ENCODE measurements around the gene ZNRD2.
"Not testable (repeated sequence)": the region's sequence is repeated elsewhere in the genome, so short reads cannot be mapped to it uniquely, and the experiment has no call there.

Gene ZNRD2

DNA sequence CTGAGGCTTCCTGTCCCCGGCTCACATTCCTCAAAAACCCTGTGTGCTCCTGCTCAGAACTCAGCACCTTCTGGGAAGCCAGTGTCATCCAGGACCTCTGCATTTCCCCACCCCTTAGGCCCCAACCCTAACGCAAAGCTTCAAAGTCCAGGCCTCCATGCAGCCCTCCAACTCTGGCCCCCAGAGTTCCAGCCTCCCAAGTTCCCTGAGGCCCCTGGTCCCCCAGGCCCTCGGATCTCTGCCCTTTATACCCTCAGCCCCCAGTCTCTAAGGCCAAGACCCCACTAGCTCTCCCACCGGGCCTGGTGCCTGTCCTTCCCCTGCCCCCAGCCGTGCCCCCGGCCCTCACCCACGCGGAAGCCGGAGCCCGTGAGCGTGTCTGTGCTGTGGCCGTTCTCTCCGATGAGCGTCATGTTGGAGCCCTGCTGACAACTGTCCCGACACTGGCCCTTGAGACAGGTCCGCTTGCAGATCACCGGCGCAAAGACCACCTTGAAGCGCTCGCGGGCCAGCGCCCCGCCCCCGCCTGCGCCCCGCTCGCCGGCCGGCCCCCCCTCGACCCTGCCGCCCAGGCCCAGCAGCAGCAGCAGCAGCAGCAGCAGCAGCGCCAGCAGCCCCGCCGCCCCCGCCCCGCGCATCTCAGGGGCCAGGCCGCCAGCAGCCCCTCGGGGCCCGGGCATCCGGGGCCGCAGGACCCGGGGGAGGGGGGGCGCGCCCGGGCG, 12.8 kb upstream of the ZNRD2 start:
- DNase-seq = no peak

DNA sequence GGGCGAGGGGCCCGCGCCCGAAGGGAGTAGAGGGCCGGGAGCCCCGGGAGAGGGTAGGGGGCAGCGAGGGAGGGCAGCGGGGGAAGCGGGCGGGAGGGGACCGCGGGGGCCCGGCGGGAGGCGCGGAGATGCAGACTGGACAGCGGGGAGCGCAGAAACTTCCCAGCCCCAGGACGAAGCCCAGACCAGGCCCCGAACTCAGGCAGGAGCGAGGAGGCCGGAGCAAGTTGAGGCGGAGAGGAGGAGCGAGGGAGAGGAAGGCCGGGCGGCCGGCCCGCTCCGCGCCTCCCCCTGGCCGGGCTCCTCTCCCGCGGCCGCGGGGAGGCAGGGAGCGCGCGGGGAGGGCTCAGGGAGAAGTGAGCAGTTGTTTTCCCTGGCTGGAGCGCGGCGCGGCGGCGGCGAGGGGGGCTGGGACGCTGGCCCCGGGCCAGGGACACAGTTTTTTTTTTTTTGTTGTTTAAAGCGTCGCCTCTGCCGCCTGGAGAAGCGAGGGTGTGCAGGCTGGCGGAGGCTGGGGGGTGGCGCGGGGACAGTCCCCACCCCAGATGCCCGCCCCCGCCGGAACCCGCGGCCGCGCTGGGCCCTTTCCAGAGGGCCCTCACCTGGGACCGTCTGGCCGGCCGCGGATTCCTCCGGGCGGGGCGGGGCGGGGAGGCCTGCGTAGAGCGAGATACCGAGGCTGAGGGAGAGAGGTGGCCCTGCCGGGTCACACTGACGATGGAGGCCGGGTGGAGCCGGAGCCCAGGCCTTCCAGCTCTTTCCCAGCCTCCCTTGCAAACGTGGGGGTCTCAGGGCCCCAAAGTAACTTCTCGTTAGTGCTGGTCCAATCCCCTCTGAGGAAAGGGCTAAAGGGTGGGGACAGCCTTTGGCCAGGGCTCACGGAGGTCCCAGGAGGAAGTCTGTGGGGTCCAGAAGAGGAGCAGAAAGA, 12.0 kb upstream of the ZNRD2 start, which contains the start of gene LTBP3:
TSS of gene LTBP3 (minus strand) at position 358 of the 928 bp plus-strand sequence. CDS start 400 bp downstream, outside the sequence.
- peak; percentile 26 to 34 for DNase-seq

GRCh38 chr11:65558930-65559509, 11.3 kb upstream of the ZNRD2 start:
- no peak for DNase-seq

- no peak for DNase-seq
These were observed 10.7 kb upstream of the ZNRD2 start for GRCh38 chr11:65559535-65559934.

DNA sequence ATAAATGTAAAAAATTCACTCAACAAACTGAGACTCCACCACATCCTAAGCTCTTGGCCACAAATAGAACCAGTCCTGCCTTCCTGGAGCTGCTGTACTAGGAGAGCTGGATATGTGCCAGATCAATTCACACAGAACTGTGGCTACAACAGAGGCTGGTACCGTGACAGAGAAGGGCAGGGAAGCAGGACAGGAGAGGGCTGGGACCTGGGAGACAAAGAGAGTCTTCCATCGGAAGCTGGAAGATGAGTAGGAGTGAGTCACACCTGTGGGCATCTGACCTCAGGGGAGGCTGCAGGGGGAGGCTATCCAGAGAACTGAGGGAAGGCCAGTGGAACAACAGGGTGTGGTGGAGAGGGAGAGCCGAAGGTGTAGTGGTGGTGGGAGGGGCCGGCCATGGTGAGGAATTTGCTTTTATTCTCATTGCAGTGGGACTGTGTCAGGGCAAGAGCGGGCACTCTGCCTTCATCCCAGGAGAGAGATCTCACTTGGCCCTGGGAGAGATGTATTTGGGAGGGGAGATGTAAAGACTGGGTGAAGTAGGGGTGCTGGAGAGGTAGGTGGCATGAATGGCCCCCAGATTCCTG, 10.2 kb upstream of the ZNRD2 start:
- no peak for DNase-seq

DNA sequence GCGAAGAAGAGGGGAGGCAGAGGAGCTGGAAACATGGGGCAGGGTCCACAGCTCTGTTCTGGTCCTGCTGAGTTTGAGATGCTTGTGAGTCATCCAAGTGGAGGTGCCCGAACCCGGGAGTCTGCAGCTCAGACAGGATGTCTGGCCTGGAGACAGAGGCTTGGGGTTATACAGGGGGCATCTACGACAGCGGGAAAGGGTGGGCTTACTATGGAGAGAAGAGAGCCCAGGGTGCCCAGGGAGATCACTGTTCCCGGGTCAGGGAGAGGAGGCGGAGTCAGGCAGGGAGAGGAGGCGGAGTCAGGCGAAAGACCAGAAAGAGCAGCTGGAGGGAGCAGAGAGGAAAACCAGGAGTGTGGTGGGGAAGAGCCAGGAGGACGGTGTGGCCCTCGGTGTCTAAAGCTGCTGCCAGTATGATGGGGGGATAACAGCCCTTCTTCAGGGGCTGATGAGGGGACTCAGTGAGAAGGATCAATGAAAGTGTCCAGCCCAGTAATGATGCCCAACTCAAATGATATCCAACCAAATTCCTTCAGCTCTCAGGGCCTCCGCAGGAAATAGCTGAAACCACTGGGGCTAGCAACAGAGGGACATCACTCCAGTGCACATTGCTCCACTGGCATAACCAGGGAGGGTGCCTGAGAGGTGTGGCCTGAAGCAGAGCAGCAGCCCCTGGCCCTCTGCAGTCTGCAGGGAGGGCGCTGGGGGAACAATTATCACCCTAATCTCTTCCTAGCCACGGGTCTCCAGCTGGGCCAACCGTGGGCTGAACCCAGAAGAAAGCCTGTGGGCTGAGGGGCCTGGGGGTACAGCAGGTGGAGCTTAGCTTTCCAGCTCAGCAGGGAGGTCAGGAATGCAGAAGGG, 9.5 kb upstream of the ZNRD2 start:
- DNase-seq = no peak

DNA sequence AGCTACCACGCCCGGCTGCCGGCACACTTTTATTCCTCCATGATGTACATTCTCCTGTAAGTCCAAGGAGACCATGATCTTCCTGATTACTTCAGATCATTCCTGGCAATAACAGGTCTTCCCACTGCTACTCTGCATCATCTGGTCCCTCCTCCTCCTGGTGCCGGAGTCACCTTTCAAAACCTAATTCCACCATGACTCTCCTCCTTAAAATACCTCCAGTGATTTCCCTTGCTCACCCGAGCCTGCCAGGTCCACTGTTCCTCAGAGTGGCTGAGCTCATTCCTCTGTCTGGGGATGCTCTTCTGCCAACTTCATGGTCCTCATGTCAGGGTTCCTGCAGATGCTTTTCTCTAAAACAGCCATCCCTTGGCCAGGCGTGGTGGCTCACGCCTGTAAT, 8.3 kb upstream of the ZNRD2 start:
- DNase-seq = no peak

GRCh38 chr11:65562788-65563187, 7.5 kb upstream of the ZNRD2 start:
- DNase-seq = no peak

DNA sequence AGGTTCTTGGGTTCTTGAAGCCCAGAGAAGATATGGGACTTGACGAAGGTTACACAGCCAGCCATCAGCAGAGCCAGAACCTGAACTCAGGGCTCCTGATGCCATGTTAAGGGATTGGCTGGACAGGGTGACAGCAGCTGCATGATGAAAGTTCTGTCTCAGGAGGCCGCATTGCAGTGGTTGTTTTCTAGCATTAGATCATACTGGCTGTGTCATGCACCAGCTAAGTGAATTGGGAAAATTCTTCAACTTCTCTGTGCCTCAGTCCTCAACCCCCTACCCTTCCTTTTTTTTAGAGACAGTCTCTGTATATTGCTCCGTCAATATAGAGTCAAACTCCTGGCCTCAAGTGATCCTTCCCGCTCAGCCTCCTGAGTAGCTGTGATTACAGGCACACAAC, 6.7 kb upstream of the ZNRD2 start:
- DNase-seq = no peak

DNA sequence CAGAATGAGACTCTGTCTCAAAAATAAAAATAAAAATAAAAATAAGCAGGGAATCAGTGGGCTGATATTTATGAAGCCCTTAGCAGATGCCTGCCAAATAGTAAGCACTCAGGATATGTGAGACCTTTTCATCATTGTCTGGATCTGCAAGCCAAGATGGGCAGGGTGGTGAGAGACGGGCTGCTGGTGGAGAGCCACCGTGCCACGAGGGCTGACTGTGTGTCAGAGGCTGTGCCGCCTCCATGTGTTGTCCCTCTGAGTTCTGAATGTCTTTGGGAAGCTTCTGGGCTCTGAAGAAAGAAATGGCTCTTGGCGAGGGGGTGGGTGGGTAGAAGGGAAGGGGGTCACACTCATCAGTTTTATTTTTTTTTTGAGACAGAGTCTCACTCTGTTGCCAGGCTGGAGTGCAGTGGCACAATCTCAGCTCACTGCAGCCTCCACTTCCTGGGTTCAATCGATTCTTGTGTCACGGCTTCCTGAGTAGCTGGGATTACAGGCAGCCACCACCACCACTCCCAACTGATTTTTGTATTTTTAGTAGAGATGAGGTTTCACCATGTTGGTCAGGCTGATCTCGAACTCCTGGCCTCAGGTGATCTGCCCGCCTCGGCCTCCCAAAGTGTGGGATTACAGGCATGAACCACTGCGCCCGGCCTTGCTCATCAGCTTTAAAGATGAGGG, 5.3 kb upstream of the ZNRD2 start:
- not testable (repeated sequence) for DNase-seq

- no peak for DNase-seq
These were observed 4.4 kb upstream of the ZNRD2 start for GRCh38 chr11:65565624-65566453.

- DNase-seq = no peak
These were observed 909 bp upstream of the ZNRD2 start for GRCh38 chr11:65569164-65569972.

- no peak for DNase-seq
These were observed 1.1 kb downstream of the ZNRD2 start for GRCh38 chr11:65571420-65571819.

GRCh38 chr11:65571940-65572339, 1.7 kb downstream of the ZNRD2 start:
- peak; percentile 26 to 31 for DNase-seq

- peak; percentile 70 to 76 for DNase-seq
These were observed 2.2 kb downstream of the ZNRD2 start, which contains the start of gene FAM89B for GRCh38 chr11:65572356-65573051. Gene FAM89B (plus strand): TSS chr11:65572538. CDS start chr11:65572670, 132 bp downstream.

- DNase-seq = no peak
These were observed 3.3 kb downstream of the ZNRD2 start for GRCh38 chr11:65573391-65574079.

GRCh38 chr11:65574109-65574810, 4.0 kb downstream of the ZNRD2 start:
- peak; percentile 92 to 94 for DNase-seq
